ENCODE results near the gene ELF4. TPM values are rescaled to one million over a fixed set of nuclear protein-coding genes. Genes with fewer than 3 reads are reported as not detected.

Gene ELF4
- total RNA-seq, 4 donors from 2014 or later: 6.2 to 9.9 (median 9.4) TPM

GRCh38 chrX:130030826-130031225, 79.5 kb downstream of the ELF4 start:
- Histone ChIP-seq H3K9me3 (no peaks in the 10 kb centered on the region), H3K4me3 (no peak overlapping the region), H3K4me1 (no peaks in the 10 kb centered on the region), H3K27me3 (no peaks in the 10 kb centered on the region), H3K27ac (replicated peaks in 1 of 4) (no peak overlapping the region), H3K36me3 (peaks cover 11 to 91% (median 63%) of the 10 kb centered on the region in 4 donors)
- TF ChIP-seq POLR2AphosphoS5 (IDR thresholded peaks at IDR 0.05) (no peak), EP300 (IDR thresholded peaks at IDR 0.05) (no peak), CTCF (IDR thresholded peaks at IDR 0.05) (no peak), POLR2A (IDR thresholded peaks at IDR 0.05; ENCODE audit: low read depth) (no peak)
- no peak for DNase-seq (ENCODE audit: extremely low spot score)
- 76% methylated on average over 4 of the region's 4 CpGs for WGBS
- intact Hi-C loops (cut with DNase I): no loop called here

- intact Hi-C loops (cut with DNase I): loop anchor here (10.0 kb wide), 1 partner anchor 103 kb away; no protein-coding TSS in a partner anchor
These were observed 82.1 kb downstream of the ELF4 start for GRCh38 chrX:130028196-130028595.

GRCh38 chrX:130027569-130027968, 82.7 kb downstream of the ELF4 start:
- TF ChIP-seq CTCF (IDR thresholded peaks at IDR 0.05) (no peak), POLR2A (IDR thresholded peaks at IDR 0.05; ENCODE audit: low read depth) (no peak), EP300 (IDR thresholded peaks at IDR 0.05) (no peak), POLR2AphosphoS5 (IDR thresholded peaks at IDR 0.05) (no peak)
- Histone ChIP-seq H3K4me1 (peaks cover 0 to 10% (median 9%) of the 10 kb centered on the region in 4 donors), H3K9me3 (no peaks in the 10 kb centered on the region), H3K4me3 (no peak overlapping the region), H3K27me3 (no peaks in the 10 kb centered on the region), H3K27ac (replicated peaks in 1 of 4) (no peak overlapping the region), H3K36me3 (peaks cover 12 to 84% (median 62%) of the 10 kb centered on the region in 4 donors)
- no peak for DNase-seq (ENCODE audit: extremely low spot score)
- WGBS: 79% methylated on average over 4 of the region's 4 CpGs
- intact Hi-C loops (cut with DNase I): loop anchor here (10.0 kb wide), 1 partner anchor 103 kb away; no protein-coding TSS in a partner anchor

More at GRCh38 chrX:130028196-130028595, 82.1 kb downstream of the ELF4 start:
- Histone ChIP-seq H3K27ac (replicated peaks in 1 of 4) (no peak overlapping the region), H3K4me3 (no peak overlapping the region), H3K36me3 (peaks cover 6 to 78% (median 58%) of the 10 kb centered on the region in 4 donors), H3K27me3 (no peaks in the 10 kb centered on the region), H3K9me3 (no peaks in the 10 kb centered on the region), H3K4me1 (peaks cover 0 to 10% (median 9%) of the 10 kb centered on the region in 4 donors)
- DNase-seq (ENCODE audit: extremely low spot score): no peak
- WGBS: 61% methylated on average over 5 of the region's 5 CpGs
- no peak for TF ChIP-seq EP300 (IDR thresholded peaks at IDR 0.05)
- peak; percentile 53 to 67 (median 62) for TF ChIP-seq CTCF (IDR thresholded peaks at IDR 0.05)

GRCh38 chrX:130025256-130025655, 85.0 kb downstream of the ELF4 start:
- intact Hi-C loops (cut with DNase I): loop anchor here (10.0 kb wide), 1 partner anchor 100 kb away; no protein-coding TSS in a partner anchor
- peaks cover 0 to 10% (median 9%) of the 10 kb centered on the region in 4 donors for H3K4me1 ChIP-seq
- no peaks in the 10 kb centered on the region for H3K9me3 ChIP-seq
- H3K27ac ChIP-seq (replicated peaks in 1 of 4): no peak overlapping the region
- no peaks in the 10 kb centered on the region for H3K27me3 ChIP-seq
- no peak for DNase-seq (ENCODE audit: extremely low spot score)
- H3K36me3 ChIP-seq: peaks cover 13 to 82% (median 63%) of the 10 kb centered on the region in 4 donors
- 70% methylated on average over 19 of the region's 19 CpGs for WGBS
- TF ChIP-seq EP300 (IDR thresholded peaks at IDR 0.05): no peak
- no peak overlapping the region for H3K4me3 ChIP-seq

GRCh38 chrX:130024127-130024526, 86.2 kb downstream of the ELF4 start:
- peaks cover 12 to 71% (median 53%) of the 10 kb centered on the region in 4 donors for H3K36me3 ChIP-seq
- no peak overlapping the region for H3K4me3 ChIP-seq
- peak overlapping the region in 2 of 4 donors; percentile 18 to 34 for H3K27ac ChIP-seq (replicated peaks in 1 of 4)
- H3K4me1 ChIP-seq: peaks cover 4 to 20% (median 17%) of the 10 kb centered on the region in 4 donors
- 49% methylated on average over 9 of the region's 9 CpGs for WGBS
- TF ChIP-seq EP300 (IDR thresholded peaks at IDR 0.05) (no peak), CTCF (IDR thresholded peaks at IDR 0.05) (no peak), POLR2AphosphoS5 (IDR thresholded peaks at IDR 0.05) (peak in 1 of 2 donors; percentile 26), POLR2A (IDR thresholded peaks at IDR 0.05; ENCODE audit: low read depth) (no peak)
- peak; percentile 92 for DNase-seq (ENCODE audit: extremely low spot score)
- intact Hi-C loops (cut with DNase I): loop anchor here (5.0 to 10.0 kb wide), 2 partner anchors 37 to 99 kb away; no protein-coding TSS in a partner anchor
- no peaks in the 10 kb centered on the region for H3K27me3 ChIP-seq
- H3K9me3 ChIP-seq: no peaks in the 10 kb centered on the region

Data from esophagus muscularis mucosa (tissue), 4 donors.